Testis (tissue), 2 donors: ENCODE data around the gene ESPNL.

Experiments used
- CTCF ChIP-seq, 3 experiments: fragments of 450-650 bp in 2 of 3; fragments of 200-600 bp in 1 of 3; sonication (generic) in 1 of 3; IDR thresholded peaks; one replicate each; pipeline ENCODE4 v1.5.1; 2016 to 2019; ENCODE audit warnings: antibody characterized with exemption in 3 of 3, mild to moderate bottlenecking in 2 of 3, moderate library complexity in 1 of 3
- POLR2A ChIP-seq: fragments of 450-650 bp; IDR thresholded peaks from one replicate; pipeline ENCODE4 v1.6.1; 2017; ENCODE audit warnings: antibody characterized with exemption, mild to moderate bottlenecking, moderate library complexity

DNA sequence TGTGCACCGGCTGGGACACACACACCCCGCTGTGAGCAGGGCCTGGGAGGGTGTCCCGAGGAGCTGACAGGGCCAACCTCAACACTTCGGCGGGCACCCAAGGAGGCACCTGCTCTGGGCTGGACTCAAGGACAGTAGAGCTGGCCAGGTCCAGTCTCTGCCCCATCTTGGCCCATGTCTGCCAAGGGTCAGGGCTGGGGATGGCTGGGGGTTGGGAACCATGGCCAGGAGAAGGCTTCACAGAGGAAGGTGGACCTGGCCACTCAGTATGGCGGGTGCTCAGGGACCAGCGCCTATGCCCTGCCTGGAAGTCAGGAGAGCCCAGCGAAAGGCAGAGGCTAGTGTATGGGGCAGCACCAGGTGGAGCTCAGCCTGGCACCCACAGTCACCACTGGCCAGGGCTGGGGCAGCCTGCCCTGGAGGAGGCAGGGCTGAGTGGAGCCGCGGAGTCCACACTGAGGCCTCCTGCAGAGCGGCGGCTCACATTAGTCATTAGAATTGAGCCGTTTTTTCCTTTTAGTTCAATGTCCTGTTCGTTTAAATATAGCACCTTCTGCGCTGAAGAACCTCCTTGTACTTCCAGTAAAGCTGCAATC, 62.8 kb downstream of the ESPNL start:
- TF ChIP-seq CTCF (IDR thresholded peaks at IDR 0.05) (no peak), POLR2A (no peak)
